ENCODE data around the gene MYO18A. TPM values are rescaled to one million over a fixed set of nuclear protein-coding genes. Genes with fewer than 3 reads are reported as not detected.
A peak's percentile ranks its signal among the peaks of the same experiment; 100 is the strongest.

MYO18A gene
- total and polyA plus RNA-seq, 2 of the 4 experiments (the other 2 are of a cell fraction): 22.4 to 39.1 TPM

- TF ChIP-seq MXI1 (IDR thresholded peaks at IDR 0.05; ENCODE audit: borderline replicate concordance, low read depth, low read length): no peak
- Histone ChIP-seq H2BK5ac (ENCODE audit: low read depth, low read length, poor library complexity, severe bottlenecking) (no peak overlapping the region), H4K5ac (ENCODE audit: low read depth, low read length) (no peak overlapping the region), H3K56ac (ENCODE audit: extremely low read depth, insufficient read depth, low read length) (no peak overlapping the region), H3K18ac (ENCODE audit: low read depth, low read length) (no peak overlapping the region), H3K4me1 (ENCODE audit: control insufficient read depth, insufficient read depth, low read length) (0 out of 2 replicates have a peak, but pooled peaks cover 2% of the 10 kb centered on the region), H3K9me3 (ENCODE audit: control insufficient read depth, insufficient read depth, low read length) (no peaks in the 10 kb centered on the region), H4K91ac (ENCODE audit: insufficient read depth, low read depth, low read length) (no peak overlapping the region), H4K20me1 (ENCODE audit: insufficient read depth, low read length) (no peaks in the 10 kb centered on the region), H2BK20ac (ENCODE audit: low read depth, low read length) (no peak overlapping the region), H2AK9ac (replicated peaks; ENCODE audit: low read depth, low read length, poor library complexity) (no peak overlapping the region), H2BK120ac (ENCODE audit: low read depth, low read length) (no peak overlapping the region), H3K27me3 (ENCODE audit: control insufficient read depth, insufficient read depth, low read length) (peaks cover 4% of the 10 kb centered on the region; the same call in 1 of the 2 replicates), H3K4ac (ENCODE audit: low read depth, low read length) (no peak overlapping the region), H3K4me2 (ENCODE audit: low read depth, low read length) (no peak overlapping the region), H3K14ac (replicated peaks; ENCODE audit: low read depth, low read length) (no peak overlapping the region), H4K8ac (ENCODE audit: low read depth in 2 of 2, low read length in 2 of 2) (no peak overlapping the region), H3K4me3 (ENCODE audit: insufficient read depth, low read depth, low read length) (no peak overlapping the region), H2AK5ac (ENCODE audit: low read depth, low read length) (no peak overlapping the region), H2BK15ac (ENCODE audit: low read depth, low read length) (no peak overlapping the region), H2AFZ (replicated peaks; ENCODE audit: low read length, poor library complexity) (peak overlapping the region; percentile 39), H3K9me1 (ENCODE audit: insufficient read depth, low read length) (peaks cover 12% of the 10 kb centered on the region), H3K36me3 (ENCODE audit: control insufficient read depth, insufficient read depth, low read length) (no peaks in the 10 kb centered on the region), H3K27ac (ENCODE audit: insufficient read depth, low read length) (no peak overlapping the region), H3K79me1 (ENCODE audit: low read depth in 1 of 2, low read length in 2 of 2) (no peaks in the 10 kb centered on the region), H3K23ac (ENCODE audit: low read depth, low read length) (no peak overlapping the region), H3K9ac (ENCODE audit: low read depth, low read length) (no peak overlapping the region)
- ATAC-seq (ENCODE audit: low read depth) (no peak), DNase-seq (no peak)
- dilution Hi-C loops (cut with HindIII; ENCODE audit: low sequenced_read_pairs, unreplicated experiment) (no loop called here), intact Hi-C loops (cut with micrococcal nuclease) (no loop called here), in situ Hi-C loops (cut with MboI; ENCODE audit: low sequenced_read_pairs) (no loop called here)
- no TSS peak for BruUV-seq (replicated peaks)
- ChIA-PET POLR2A (ENCODE audit: unreplicated experiment) (no interaction called here), CTCF (interaction anchor here (0.6 to 1.5 kb wide), 4 partner anchors 10 to 291 kb away, joined by 3 to 5 read pairs (median 4); no protein-coding TSS in a partner anchor)
- WGBS, 2 experiments (ENCODE audit: extremely low coverage in 2 of 2, insufficient read length in 1 of 2): 81% methylated on average over 2 of the region's 5 CpGs; no CpG with 5 or more reads in 1 of the 2 experiments
Measured at GRCh38 chr17:29209073-29209472, 28.9 kb upstream of the MYO18A start.

Measured in IMR-90 (cell line).